HUDEP-2 (cell line): ENCODE results near the gene QRICH2.
"Not testable (repeated sequence)": the region's sequence is repeated elsewhere in the genome, so short reads cannot be mapped to it uniquely, and the experiment has no call there.

Experiments used
- DNase-seq, 76 experiments: peaks; one replicate each; lab custom pipeline; 2025; ENCODE audit not compliant: unreplicated experiment in 76 of 76; lab: John Stamatoyannopoulos, UW

QRICH2 gene, protein sequence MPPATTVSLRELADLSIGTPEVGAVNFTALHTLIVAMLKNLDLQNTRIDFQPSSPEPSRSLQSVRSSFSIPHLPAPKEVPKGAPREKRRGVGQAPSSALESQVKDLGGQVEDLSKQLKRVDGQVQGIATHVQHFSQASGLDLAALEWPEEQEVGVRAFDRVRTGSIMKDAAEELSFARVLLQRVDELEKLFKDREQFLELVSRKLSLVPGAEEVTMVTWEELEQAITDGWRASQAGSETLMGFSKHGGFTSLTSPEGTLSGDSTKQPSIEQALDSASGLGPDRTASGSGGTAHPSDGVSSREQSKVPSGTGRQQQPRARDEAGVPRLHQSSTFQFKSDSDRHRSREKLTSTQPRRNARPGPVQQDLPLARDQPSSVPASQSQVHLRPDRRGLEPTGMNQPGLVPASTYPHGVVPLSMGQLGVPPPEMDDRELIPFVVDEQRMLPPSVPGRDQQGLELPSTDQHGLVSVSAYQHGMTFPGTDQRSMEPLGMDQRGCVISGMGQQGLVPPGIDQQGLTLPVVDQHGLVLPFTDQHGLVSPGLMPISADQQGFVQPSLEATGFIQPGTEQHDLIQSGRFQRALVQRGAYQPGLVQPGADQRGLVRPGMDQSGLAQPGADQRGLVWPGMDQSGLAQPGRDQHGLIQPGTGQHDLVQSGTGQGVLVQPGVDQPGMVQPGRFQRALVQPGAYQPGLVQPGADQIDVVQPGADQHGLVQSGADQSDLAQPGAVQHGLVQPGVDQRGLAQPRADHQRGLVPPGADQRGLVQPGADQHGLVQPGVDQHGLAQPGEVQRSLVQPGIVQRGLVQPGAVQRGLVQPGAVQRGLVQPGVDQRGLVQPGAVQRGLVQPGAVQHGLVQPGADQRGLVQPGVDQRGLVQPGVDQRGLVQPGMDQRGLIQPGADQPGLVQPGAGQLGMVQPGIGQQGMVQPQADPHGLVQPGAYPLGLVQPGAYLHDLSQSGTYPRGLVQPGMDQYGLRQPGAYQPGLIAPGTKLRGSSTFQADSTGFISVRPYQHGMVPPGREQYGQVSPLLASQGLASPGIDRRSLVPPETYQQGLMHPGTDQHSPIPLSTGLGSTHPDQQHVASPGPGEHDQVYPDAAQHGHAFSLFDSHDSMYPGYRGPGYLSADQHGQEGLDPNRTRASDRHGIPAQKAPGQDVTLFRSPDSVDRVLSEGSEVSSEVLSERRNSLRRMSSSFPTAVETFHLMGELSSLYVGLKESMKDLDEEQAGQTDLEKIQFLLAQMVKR (N-terminal part only)

DNA sequence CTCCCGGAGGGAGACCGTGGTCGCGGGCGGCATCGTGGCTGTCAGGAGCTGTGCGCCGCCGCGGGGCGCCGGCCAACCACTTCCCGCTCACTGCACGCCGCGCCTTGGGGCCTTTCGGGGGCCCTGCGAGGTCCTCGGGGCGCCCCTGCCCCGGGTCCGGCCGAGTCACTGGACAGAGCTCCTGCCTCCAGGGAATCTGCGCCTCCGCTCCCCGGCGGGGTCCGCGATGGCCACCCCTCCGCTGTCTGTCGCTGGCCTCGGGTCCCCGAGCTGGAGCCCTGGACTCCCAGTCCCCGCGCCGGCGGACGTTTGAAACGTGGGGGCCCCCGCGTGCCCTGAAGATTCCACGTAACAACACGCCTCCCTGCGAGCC lies at the start of gene QRICH2:
Gene QRICH2, minus strand, starts transcription at position 311 of the 373 bp plus-strand sequence. Its CDS starts 278 bp downstream, at position 33.
- DNase-seq, result no peak

DNA sequence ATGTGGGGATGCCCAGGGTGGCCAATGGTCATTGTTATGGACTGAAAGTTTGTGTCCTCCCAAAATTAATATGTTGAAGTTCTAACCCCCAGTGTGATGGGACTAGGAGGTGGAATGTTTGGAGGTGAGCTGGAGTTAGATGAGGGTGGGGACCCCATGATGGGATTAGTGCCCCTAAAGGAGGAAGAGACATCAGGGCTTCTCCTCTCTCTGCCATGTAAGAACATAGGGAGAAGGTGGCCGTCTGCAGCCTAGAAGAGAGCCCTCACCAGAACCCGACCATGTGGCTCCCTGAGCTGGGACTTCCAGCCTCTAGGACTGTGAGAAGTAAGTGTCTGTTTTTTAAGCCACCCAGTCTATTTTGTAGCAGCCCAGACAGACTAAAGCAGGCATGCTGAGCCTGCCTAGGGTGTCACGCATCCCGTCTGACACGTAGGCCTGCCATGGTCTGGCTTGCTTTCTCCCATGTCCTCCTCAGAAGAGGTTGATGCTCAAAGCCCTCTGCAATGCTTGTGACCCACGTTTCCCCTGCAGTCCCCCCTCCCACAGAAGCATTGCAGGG lies 49.6 kb upstream of the QRICH2 start:
- DNase-seq, result no peak

DNA sequence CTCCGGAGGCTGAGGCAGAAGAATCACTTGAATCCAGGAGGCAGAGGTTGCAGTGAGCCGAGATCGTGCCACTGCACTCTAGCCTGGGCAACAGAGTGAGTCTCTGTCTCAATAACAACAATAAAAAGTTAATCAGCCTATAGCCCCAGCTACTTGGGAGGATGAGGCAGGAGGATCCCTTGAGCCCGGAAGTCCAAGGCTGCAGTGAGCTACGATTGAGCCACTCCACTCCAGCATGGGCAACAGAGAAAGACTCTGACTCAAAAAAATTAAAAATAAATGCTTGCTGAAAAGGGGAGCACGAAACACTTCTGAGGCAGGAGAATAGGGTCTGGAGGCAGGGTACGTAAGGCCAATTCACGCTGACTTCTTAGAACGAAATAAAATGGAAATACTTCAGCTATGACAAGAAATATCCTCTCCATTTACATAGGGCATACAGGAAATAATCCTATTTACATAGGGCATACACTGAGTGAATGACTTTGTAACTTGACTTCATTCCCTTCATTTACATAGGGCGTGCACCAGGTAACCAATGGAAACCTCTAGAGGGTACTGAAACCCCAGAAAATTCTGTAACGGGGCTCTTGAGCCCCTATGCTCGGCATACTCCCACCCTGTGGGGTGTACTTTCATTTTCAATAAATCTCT lies 48.9 kb upstream of the QRICH2 start:
- DNase-seq, result peak in 1 of 76 experiments; percentile 3

DNA sequence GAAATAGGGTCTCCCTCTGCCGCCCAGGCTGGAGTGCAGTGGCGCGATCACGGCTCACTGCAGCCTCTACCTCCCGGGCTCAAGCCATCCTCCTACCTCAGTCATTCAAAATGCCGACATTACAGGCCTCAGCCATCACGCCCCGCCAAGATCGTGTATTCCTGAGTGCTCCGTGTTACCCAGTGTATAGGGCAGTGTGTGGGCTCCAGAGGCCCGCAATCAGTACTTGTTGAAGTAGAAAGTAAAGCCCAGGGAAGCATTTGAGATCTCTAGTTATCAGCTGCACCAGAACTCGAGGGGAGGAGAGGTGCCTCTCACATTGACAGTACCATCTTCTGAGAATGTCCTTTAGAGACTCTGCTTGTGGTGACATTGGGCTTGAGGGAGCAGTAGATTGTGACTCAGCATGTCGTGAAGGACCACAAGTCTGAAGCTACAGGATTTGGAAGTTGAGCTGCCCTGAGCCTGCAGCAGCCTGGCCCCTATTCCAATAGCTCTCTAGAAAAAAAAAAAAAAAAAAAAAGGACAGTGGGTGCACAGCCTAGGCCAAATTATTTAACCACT lies 46.8 kb upstream of the QRICH2 start:
- peak in 74 of 76 experiments; percentile 38 to 93 (median 76) for DNase-seq

DNA sequence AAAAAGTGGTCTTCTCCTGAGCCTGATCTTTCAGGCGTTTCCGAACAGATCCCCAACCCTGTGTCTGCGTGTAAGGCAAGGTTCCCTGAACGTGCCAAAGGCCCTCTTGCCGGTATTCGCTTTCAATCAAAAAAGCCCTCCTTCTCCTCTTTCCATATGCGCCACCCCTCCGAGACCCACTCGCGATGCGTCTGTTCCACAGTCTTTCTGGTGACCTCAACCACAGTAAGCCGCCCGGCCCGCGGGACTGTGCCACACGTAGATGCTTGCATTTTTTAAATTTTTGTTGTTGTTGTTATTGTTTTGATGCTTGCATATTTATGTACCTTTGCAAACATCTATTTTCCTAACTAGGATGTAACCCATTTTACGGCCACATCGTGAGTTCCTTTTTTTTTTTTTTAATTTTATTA lies 46.2 kb upstream of the QRICH2 start:
- peak in 3 of 76 experiments; percentile 37 to 50 (median 41) for DNase-seq

DNA sequence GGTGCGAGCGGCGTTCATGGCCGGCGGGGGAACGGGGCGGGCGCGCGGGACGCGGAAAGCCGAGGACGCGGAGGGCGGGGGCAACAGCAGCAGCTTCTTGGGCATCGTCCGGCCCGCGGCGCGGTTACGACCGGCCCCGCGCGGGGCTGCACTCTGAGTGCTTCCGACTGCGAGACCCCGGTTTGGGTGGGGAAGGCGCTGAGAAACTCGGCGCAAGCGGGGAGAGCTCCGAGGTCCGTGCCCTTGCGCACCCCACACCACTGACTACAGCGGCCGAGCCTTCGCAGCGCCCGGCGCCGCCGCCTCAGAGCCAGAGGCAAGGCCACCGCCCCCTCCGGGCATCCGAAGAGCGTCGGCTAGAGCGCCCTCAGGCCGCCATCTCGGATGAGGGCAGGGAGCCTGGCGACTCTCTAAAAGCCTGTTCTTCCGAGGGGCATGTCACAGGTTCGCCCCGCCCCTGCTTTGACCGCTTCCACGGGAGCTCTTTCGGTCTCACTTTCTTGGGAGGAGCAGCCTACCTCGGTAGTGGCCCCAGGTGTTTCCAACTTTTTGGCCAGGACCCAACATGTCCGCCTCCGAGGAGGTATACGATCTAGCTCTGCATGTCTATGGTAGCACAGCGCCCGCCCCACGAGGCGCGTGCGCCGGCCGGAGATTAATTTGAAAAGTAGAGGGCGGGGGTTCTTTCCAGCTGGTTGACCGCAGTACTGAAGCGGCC lies 45.7 kb upstream of the QRICH2 start, which contains the start of gene PRPSAP1:
Gene PRPSAP1, minus strand, starts transcription at position 318 of the 718 bp plus-strand sequence. Its CDS starts 213 bp downstream, at position 105.
- peak in 75 of 76 experiments; percentile 38 to 98 (median 79) for DNase-seq

DNA sequence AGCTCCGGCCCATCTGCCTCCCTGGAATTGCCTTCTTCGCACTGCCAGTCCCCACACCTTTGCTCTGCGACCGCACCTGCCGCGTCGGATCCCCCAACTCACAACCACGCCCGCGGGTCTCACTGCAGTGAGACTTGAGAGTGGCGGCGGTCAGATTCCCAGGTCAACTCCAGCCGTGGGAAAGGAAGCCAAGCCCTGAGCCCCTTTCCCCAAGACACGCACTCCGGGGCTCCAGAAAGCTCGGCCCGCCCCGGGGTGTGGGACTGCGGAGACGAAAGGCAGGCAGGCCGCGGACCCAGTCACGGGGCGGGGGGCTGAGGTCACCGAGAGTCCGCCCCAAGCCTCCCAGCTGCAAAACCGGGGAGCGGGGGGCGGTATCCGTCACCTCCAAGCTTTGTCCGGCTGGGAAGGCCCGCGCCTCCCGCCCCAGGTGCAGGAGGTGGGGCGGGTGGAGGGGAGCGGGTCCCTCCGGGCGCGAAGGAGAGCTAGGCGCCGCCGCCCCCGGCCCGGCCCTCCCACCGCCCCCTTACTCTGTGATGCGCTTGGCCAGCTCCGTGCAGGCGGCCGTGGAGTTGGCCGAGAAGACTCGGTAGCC lies 45.0 kb upstream of the QRICH2 start:
- peak in 5 of 76 experiments; percentile 9 to 45 (median 14) for DNase-seq

DNA sequence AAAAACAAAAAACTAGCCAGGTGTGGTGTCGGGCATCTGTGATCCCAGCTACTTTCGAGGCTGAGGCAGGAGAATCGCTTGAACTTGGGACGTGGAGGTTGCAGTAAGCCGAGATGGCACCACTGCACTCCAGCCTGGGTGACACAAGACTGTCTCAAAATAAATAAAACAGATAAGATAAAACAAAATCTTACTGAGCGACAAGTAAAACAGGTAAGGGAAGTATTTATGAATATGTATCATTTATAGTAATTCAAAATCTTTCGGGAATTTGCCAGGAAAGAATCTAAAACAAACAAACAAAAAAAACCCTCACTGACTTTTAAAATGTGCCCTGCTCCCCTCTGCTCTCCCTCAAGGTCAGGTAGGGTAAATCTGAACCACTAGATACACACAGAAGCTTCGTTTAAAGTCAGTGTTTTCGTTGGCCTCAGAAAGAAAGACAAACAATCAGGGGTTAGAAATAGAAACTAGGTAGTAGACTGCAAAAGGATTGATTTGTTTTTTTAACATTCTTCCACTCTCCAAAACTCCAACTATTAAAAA lies 43.5 kb upstream of the QRICH2 start:
- DNase-seq, result no peak

DNA sequence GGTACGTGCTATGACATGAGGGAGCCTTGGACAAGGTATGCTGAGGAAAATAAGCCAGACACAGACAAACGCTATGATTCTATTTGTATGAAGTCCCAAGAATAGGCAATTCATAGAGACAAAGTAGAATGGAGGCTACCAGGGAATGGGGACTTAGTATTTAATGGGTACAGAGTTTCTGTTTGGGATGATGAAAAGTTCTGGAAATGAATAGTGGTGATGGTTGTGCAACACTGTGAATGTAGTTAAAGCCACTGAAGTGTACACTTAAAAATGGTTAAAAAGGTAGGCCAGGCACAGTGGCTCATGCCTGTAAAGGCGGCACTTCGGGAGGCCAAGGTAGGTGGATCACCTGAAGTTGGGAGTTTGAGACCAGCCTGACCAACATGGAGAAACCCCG lies 42.4 kb upstream of the QRICH2 start:
- no peak for DNase-seq

DNA sequence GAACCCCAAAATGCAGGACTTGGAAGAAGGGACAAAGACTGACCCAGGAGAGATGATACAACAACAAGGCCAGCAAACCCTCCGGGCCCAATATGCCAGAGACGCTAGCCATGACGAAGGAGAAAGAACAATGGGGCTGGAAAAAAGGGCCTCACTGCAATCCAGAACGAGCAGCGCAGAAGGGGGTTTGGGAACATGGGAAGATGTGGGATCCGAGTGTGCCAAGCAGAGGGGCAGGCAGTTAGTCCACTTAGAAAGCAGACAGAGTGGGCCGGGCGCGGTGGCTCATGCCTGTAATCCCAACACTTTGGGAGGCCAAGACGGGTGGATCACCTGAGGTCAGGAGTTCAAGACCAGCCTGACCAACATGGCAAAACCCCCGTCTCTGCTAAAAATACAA lies 38.9 kb upstream of the QRICH2 start:
- not testable (repeated sequence) for DNase-seq

DNA sequence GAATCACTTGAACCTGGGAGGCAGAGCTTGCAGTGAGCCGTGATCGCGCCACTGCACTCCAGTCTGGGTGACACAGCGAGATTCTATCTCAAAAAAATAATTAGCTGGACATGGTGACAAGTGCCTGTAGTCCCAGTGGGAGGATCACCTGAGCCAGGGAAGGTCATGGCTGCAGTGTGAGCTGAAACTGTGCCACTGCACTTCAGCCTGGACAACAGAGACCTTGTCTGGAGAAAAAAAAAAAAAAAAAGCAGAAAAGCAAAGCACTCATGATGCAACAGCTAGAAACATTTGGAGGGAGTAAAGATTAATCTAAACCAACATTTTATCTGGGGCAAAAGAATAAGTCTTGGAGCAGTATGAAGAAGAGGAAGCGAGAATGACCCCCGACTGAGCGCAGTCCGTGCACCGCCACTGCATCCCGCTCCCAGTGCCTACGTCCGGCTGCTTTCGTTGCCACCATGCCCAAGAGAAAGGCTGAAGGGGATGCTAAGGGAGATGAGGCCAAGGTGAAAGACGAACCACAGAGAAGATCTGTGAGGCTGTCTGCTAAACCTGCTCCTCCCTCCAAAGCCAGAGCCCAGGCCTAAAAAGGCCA lies 37.4 kb upstream of the QRICH2 start:
- DNase-seq, result no peak

DNA sequence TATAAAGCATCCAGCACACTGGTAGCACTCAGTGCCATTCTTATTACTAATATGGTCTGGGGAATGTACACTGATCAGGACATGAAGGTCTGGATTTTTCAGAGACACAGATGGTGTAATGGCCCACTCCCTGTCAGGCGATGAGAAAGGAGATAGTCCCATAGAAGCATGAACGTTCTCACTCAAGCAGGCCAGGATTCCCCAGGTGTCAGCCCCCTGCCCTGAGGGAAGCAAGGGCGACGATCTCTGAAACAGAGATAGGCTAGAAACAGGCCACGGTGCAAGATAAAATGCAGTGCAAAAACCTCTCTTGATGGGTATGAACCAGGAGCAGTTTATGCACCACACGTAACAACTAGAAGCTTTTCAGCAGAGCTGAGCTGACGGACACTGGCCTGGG lies 35.0 kb upstream of the QRICH2 start:
- no peak for DNase-seq

DNA sequence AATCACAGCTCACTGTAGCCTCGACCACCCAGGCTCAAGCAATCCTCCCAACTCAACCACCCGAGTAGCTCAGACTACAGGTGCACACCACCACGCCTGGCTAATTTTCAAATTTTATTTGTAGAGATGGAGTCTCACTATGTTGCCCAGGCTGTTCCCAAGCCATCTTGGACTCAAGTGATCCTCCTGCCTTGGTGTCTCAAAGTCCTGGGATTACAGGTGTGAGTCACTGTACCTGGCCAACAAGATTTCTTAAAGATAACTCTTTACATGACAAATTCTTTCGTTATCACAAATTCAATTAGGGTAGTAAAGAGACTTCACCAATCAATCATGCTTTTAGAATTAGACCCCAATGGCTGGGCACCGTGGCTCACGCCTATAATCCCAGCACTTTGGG lies 33.2 kb upstream of the QRICH2 start:
- no peak for DNase-seq

DNA sequence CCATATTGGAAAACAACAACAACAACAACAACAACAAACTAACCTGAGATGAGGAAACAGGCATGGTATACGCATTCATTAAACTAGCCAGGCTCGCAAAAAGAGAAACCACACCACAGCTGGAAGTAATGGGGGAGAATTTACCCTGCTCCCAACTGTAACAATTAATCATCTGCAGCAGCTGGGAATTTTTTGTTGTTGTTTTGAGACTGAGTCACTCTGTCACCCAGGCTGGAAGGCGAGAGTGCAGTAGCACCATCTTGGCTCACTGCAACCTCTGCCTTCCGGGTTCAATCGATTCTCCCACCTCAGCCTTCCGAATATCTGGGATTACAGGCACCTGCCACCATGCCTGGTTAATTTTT lies 29.3 kb upstream of the QRICH2 start:
- no peak for DNase-seq

DNA sequence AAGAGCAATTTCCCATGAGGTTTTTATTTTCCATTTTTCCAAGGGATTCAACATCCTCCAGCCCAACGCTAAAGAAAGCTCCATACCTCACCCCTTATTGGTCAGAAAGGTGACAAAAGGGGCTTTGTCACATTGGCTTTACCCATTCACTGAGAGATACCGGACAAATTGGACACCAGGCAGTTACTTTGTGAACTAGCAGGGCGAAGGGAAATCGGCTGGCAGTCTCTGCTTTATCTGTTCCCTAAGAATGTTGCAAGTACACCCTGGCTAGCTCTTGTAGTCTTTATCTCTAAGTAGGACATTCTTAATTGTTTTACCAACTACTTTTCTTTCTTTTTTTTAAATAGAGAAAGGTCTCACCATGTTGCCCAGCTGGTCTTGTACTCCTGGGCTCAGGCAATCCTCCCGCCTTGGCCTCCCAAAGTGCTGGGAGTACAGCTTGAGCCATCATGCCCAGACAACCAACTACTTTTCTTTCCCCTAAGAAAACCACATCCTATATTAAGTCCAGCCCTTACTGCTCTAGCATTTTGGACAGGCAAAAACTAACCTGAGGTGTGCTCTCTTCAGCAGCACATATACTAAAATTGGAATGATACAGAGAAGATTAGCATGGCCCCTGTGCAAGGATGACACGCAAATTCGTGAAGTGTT lies 28.8 kb upstream of the QRICH2 start:
- no peak for DNase-seq

DNA sequence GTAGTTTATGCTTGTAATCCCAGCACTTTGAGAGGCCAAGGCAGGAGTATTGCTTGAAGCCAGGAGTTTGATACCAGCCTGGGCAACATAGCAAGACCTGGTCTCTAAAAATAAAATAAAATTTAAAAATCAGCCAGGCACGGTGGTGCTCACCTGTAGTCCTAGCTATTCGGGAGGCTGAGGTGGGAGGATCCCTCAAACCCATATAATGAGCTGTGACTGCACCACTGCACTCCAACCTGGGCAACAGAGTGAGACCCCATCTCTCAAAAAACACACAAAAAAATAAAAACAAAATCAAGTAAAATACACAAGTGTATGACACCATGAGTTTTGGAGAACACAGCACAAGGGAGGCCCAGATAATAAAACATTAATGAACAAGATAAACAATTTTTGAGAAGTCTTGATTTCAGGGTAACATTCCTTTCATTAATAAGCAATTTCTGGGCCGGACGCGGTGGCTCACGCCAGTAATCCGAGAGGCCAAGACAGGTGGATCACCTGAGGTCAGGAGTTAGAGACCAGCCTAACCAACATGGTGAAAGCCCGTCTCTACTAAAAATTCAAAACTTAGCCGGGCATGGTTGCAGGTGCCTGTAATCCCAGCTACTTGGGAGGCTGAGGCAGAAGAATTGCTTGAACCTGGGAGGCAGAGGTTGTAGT lies 27.8 kb upstream of the QRICH2 start:
- no peak for DNase-seq
